ENCODE data around the gene COBL.

The COBL gene

DNA sequence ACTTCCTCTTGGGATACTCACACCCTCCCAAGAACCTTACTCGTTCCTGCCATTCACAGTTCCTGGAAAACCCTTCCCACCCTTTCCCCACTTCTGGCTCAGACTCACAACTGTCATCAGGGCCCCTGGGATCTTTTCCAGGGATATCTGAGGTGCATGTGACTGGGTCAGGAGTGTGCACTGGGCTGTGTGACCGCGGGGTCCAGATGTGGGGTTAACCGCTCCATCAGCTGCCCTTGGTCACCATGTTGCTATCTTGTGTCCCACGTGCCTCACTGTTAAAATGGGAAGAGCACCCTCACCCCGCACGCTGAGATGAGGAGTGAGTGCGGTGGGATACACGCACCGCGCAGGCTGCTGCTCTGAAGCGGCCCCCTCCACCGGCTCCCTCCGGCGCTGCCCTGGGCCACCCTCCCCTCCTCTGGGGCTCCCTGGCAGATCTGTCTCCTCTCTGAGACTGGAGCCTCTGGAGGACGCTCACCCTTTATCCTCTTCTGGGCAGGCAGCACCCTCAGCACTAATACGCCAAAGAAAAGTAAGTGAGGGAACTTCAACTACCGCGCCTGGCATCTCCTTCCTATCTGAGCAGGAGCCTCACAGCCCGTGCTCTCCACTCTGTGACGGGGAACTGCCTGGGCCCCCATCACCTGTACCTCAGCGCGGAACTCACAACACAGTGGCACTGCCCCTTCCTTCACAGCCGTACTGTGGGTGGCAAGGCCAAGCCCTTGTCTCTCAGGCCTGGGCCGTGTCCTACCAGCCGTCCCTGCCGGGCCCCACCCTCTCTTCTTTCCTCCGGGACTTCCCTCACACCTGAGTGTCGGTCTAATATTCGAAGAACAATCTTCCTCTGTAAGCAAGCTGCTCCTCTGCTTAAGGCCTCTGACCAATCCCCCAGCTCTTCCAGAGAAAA, 15.6 kb downstream of the COBL start:
- no peak for DNase-seq

DNA sequence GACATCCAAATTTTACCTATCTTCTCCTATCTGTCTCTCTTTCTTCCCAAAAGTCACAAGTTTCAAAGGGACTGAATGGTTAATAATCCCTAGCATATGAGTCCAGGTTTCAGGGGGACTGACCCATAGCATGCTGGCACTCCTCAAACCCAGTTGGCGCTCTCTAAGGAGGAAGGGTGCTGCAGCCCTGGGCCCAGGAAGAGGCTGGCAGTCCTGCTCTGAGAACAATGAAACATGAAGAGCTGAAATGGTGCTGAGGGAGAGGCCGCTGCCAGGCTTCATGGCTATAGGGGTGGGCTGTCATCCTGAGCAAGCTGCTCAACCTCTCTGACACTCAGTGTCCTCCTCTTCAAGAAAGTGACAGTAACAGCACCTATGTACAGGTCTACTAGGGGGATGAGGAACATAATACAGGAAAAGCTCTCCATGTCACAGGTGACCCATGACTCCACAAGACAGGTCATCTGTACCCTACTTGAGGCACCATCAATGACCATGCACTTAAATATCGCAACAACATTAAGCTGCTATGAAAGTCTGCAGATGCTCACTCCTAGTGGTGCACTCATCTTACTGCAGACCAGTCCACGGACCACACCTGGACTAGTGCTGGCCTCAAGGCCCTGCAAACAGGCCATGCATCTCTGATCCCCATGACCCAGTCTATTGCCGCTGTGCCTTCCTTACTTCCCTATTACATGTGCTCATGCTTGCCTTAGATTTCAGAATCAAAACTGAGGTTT, 17.0 kb downstream of the COBL start:
- no peak for DNase-seq

DNA sequence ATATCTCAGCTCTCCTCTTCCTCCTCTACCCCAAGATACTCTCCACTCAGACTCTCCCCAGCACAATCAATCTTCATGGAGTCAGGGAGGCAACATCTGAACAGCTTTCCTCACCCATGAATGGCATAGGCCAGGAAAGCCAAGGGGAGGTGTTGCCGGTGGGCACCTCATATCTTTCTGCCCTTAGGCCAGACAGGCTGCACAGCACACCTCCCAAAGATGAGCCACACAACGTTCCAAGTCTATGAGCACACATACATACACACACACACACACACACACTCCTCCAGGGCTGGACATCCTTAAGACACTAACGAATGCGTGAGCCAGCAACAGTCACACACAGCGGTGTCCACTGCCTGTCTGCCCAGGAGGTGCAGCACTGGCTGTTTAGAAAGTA, 17.7 kb downstream of the COBL start:
- no peak for DNase-seq

GRCh38 chr7:51297986-51298385, 18.6 kb downstream of the COBL start:
- no peak for DNase-seq

- DNase-seq: no peak
These were observed 21.0 kb downstream of the COBL start for GRCh38 chr7:51295440-51296245.

DNA sequence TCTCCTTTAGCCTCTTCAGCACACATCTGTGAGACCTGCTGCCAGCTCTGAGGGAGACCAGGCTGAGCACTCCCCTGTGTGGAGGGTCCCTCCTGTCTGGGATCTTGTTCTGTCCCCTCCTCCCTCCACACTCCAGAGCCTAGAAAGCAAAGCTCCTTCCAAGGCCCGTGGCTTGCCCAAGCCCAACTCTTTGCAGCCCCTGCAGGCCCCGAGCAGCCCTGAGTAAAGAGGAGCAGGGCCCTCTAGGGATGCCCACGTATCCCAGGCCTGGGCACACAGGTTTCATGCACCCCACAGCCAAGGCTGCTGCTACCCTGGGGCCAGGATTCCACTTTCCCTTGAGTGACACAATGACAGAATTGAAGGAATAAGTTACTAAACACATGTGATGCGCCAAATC, 24.0 kb downstream of the COBL start:
- DNase-seq: no peak

DNA sequence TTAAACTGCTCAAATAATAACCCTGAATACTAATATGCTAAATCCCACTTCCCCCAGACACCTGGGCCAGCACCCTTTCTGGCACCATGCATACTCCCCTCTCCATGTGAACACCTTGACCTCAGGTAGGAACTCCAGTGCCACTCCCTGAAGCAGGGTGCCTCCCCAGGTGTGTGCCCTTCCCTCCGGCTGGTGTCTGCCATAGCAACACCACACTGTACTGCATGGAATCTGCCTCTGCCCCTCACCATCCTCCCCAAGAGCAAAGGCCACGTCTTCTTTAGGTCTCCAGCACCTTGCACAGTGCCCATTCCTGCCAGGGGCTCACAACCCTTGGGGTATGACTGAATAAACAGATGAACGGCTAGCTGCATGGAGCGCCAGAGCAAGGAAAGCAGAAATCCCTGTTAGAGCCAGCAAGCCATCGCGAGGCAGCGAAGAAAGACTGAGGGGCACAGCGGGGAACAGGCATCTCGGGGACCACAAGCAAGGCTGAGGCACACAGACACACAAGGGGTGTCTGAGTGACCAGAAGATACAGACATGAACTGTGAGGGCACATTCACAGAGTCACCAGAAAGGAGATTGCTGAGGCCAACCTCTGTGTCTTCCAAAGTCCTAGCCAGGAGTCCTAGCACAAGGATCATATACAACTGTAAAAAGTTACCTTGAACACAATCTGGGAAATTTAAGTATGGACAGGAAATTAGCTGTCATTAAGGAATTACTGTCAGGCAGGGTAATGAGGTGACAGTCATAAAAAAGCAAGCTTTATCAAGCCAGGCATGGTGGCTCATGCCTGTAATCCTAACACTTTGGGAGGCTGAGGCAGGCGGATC, 25.7 kb downstream of the COBL start:
- DNase-seq: no peak

- no peak for DNase-seq
These were observed 26.3 kb downstream of the COBL start for GRCh38 chr7:51290304-51290637.

DNA sequence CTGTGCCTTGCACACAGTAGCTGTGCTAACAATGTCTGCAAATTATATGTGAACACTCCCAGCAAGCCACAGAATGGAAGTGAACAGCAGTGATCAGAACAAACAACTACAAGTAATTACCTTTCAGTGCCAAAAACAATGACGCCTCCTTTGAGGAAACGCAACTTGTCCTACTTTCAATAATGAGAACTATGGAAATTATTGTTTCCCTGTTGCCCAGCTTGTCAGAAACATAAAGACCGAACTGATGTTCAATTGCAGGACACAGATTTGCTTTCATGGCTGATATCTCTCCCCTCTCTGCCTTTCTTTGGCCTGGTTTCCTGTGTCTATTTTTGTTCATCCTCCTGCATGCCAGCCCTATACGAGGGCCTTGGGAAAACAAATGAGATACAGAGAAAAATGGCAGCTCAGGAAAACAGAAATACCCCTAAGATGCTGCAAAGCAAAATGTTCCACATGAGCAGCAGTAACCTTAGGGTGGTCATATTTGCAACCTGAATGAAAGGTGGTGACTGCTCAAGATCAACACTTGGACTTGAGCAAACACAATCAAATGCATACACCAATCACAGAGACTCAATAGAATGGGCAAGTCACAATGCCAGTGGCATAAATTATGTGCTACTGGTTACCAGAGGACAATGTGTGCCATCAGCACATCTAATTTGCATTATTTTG, 26.8 kb downstream of the COBL start:
- DNase-seq: no peak

DNA sequence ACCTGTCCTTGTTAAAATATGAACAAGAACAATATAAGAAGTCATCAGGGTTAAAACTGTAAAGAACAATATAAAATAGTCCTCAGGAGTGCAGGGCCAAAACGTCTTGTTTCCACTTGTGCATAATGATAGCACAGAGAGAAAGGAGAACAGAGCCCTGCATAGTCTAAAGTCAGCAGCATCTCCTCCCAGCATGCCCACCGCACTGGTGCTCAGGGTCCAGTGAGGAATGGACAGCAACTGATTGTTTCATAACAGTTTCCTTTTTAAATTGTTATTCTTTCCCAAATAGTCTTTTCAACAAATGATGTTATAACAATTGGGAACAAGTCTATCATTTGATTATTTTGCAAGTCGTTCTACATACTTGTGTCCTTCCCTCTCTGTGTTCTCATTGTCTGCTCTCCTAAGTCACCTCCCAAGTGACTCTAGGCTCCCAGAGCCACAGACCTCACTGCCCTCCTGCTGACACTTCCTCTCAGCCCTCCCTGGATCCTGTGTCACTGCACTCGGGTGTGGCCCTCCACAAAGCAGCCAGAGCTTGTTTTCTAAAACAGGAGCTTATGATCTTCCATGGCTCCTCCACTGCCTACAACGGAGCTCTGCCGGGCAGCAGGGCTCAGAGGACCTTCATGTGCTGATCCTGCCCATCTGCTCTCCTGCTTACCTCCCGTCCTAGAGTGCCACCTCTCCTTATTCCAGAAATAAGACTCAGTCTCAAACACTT, 27.6 kb downstream of the COBL start:
- DNase-seq: no peak

GRCh38 chr7:51286401-51286800, 30.2 kb downstream of the COBL start:
- no peak for DNase-seq

DNA sequence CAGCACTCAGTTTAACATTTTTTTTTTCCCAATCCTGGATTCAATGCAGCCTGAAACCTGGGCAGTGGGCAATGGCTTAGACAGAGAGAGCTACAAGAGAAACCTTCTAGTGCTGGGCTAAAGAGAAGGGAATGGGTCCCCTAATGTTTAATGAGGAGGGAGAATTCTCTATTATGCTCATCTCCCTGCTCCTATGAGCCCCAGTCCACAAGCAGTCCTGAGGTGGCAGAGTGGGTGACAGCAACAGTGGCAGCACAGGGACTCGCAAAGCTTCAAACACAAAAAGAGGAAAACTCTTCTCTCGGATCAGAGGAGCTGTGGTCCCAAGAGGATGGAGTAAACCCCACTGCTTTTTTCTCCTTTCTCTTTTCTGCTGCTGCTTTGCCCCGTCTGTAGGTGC, 36.5 kb downstream of the COBL start:
- no peak for DNase-seq

GRCh38 chr7:51279391-51280023, 37.1 kb downstream of the COBL start:
- no peak for DNase-seq

GRCh38 chr7:51278797-51279196, 37.8 kb downstream of the COBL start:
- DNase-seq: no peak

DNA sequence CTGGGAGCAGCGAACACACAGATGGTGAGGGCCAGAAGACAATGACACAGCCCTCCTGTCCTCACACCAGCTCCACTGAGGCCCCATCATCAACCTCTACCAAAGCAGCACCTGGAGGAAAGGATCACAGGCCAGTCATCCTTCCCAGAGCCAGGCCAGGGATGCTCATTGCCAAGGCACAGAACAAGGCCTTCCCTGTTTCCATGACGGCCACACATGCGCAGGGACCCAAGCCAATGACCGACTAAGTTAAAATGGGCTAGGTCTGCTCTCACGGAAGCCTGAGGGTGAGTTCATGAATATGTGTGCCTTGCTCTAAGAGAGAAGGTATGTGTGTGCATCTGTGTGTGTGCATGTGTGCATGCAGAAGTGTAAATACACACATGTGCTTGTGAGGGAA, 39.6 kb downstream of the COBL start:
- DNase-seq: no peak

DNA sequence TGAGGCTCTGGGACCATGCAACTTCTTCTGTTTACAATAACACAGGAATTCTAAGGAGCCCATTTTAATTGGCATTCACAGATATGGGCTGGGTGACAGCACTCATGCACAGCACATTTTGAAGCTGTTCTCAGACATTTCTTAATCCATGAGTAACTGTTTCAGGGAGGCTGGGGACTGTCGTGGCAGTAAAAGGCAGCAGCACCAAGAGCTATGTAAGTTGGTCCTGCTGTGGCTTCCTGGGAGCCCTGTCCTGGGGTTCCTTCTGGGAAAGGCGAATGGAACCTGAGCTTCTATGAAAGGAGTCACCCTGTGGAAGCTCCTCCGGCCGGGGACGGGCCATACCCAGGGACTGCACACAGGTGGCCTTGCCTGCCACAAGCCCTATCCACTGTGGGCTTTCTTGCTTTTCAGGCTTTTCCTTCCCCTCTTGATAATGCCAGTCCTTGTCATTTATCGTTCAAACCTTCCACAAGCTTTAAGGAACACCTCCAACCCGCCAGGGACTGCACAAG, 40.5 kb downstream of the COBL start:
- no peak for DNase-seq

DNA sequence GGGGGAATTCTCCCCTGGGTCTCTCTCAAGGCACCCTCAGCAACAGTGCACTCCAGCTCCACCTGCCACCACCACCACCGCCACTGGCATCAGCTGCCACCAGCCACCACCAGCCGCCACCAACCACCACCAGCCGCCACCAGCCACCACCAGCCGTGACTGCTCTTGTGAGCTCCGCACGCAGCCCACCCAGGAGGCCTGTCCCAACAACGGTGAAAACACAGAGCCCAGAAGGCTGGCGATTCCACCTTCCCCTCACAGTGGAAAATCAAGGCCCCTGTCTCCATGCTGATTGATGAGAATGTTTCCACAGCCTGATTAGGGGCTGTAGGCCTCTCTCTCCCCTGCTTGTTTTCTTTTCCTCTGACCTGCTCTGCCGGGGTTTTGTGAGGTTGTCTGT, 41.1 kb downstream of the COBL start:
- no peak for DNase-seq

GRCh38 chr7:51274955-51275354, 41.7 kb downstream of the COBL start:
- DNase-seq: no peak

GRCh38 chr7:51274001-51274400, 42.6 kb downstream of the COBL start:
- no peak for DNase-seq

DNA sequence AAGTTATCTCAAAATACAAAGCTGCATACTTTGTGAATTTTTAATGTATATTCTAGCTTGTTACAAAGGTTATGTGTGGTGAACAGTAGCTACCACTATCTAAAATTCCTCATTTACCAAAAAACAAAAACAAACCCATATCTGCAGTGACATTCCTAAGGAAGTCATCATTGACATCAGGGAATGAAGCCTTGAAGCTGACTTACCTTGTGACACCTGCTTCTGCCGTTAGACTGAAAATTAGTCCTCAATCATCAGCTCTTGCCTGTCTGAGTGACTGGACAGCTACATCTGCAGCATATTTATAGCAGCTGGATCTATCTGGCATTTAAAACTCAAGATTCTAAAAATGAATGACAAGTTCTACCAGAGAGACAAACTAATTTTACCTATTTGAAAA, 43.2 kb downstream of the COBL start:
- no peak for DNase-seq

DNA sequence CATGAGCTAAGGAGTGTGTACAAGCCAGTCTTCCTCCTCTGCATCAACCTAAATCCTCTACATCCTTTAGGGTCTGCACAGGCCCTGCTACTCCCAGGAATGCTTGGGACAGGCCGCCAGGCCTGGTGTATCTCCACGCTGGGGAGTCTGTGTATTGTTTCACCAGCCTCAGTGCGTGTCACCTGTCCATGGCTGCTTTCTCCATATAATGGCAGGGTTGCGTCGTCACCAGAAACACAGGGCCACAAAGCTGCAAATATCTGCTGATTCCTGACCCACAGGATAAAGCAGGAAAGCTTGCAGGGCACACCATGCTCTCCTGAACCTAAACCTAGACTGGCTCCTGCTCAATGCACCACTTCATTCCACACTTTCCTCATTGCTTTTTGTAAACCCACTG, 45.6 kb downstream of the COBL start:
- no peak for DNase-seq
